H1 (cell line): ENCODE results near the gene MCC. TPM values are rescaled to one million over a fixed set of nuclear protein-coding genes. Genes with fewer than 3 reads are reported as not detected.

Experiments
- CTCF ChIA-PET: fragments of 300-600 bp; sonication (Branson Sonifier 250); formaldehyde crosslinking; loops from one replicate; lab custom pipeline; 2021; ENCODE audit not compliant: partially characterized antibody; lab: Charles Lee
- POLR2A ChIA-PET: fragments of 300-600 bp; sonication (Branson Sonifier 250); formaldehyde crosslinking; loops from one replicate; lab custom pipeline; 2021; ENCODE audit warnings: inconsistent platforms; ENCODE audit not compliant: partially characterized antibody; lab: Charles Lee
- DNase-seq, 2 experiments: peaks; one replicate each; pipeline versions ENCODE4 v3.0.0 to v3.0.0-alpha.2; 2010 to 2022; ENCODE audit warnings: low spot score in 2 of 2, low read depth in 1 of 2, mixed read lengths in 1 of 2
- FAIRE-seq: peaks from 2 replicates; lab custom pipeline; 2011; peaks lifted over from hg19 to GRCh38; lab: Jason Lieb, UNC
- H2AFZ ChIP-seq: 2 replicates; pipeline ENCODE4 v1.8.1; 2012; ENCODE audit warnings: low read length, inconsistent platforms
- H2AK5ac ChIP-seq: 2 replicates; pipeline ENCODE4 v1.6.1; 2013; ENCODE audit warnings: low read depth, low read length
- H2BK120ac ChIP-seq: replicated peaks from 2 replicates; pipeline ENCODE3; 2013; ENCODE audit warnings: low read depth, low read length, inconsistent platforms
- H2BK12ac ChIP-seq: 2 replicates; pipeline ENCODE4 v1.6.1; 2013; ENCODE audit warnings: low read depth, low read length
- H2BK15ac ChIP-seq: 2 replicates; pipeline ENCODE4 v1.6.1; 2013; ENCODE audit warnings: low read length
- H2BK20ac ChIP-seq: 2 replicates; pipeline ENCODE4 v1.6.1; 2013; ENCODE audit warnings: low read length
- H2BK5ac ChIP-seq: 2 replicates; pipeline ENCODE4 v1.6.1; 2013; ENCODE audit warnings: low read depth, low read length
- H3K14ac ChIP-seq: 2 replicates; pipeline ENCODE4 v1.6.1; 2013; ENCODE audit warnings: inconsistent platforms; ENCODE audit not compliant: insufficient read length
- H3K18ac ChIP-seq: 2 replicates; pipeline ENCODE4 v1.6.1; 2013; ENCODE audit warnings: low read length; ENCODE audit errors: extremely low read depth
- H3K23ac ChIP-seq: 2 replicates; pipeline ENCODE4 v1.6.1; 2013; ENCODE audit warnings: inconsistent platforms; ENCODE audit not compliant: insufficient read length
- H3K23me2 ChIP-seq: 2 replicates; pipeline ENCODE4 v1.6.1; 2013; ENCODE audit warnings: low read depth, low read length
- H3K27ac ChIP-seq: 2 replicates; pipeline ENCODE4 v1.6.1; 2011; ENCODE audit warnings: low read depth, low read length, inconsistent platforms
- H3K27me3 ChIP-seq, 4 experiments: replicated peaks in 1 of 4; 1 replicate in 1 of 4; 2 replicates in 3 of 4; pipeline versions ENCODE4 v1.6.1 to v1.8.1; 2011 to 2013; ENCODE audit warnings: low read length in 3 of 4, mild to moderate bottlenecking in 3 of 4, inconsistent platforms in 2 of 4, mixed read lengths in 2 of 4, moderate library complexity in 1 of 4; ENCODE audit not compliant: control insufficient read depth in 3 of 4, insufficient read depth in 3 of 4; ENCODE audit errors: extremely low read depth in 1 of 4
- H3K36me3 ChIP-seq, 4 experiments: 2 replicates each; pipeline versions ENCODE4 v1.6.1 to v1.8.1; 2011 to 2013; ENCODE audit warnings: mild to moderate bottlenecking in 4 of 4, low read length in 3 of 4, moderate library complexity in 2 of 4, control low read depth in 1 of 4, inconsistent platforms in 1 of 4; ENCODE audit not compliant: insufficient read depth in 4 of 4, control insufficient read depth in 2 of 4
- H3K4ac ChIP-seq: replicated peaks from 2 replicates; pipeline ENCODE3; 2013; ENCODE audit warnings: low read length, low read depth, mixed read lengths, inconsistent platforms; ENCODE audit not compliant: insufficient read length
- H3K4me1 ChIP-seq, 4 experiments: replicated peaks in 1 of 4; 1 replicate in 1 of 4; 2 replicates in 3 of 4; pipeline versions ENCODE4 v1.6.1 to v1.8.1; 2011 to 2013; ENCODE audit warnings: low read length in 3 of 4, inconsistent platforms in 2 of 4, mixed read lengths in 1 of 4; ENCODE audit not compliant: insufficient read depth in 4 of 4, control insufficient read depth in 3 of 4
- H3K4me2 ChIP-seq, 2 experiments: 2 replicates each; pipeline versions ENCODE4 v1.6.1 to v1.8.1; 2011 to 2013; ENCODE audit warnings: low read depth in 2 of 2, low read length in 2 of 2, control low read depth in 1 of 2, inconsistent platforms in 1 of 2, mild to moderate bottlenecking in 1 of 2; ENCODE audit not compliant: insufficient read depth in 1 of 2
- H3K4me3 ChIP-seq, 4 experiments: fragments of 200-600, 300-600 bp in 1 of 4; sonication (generic), shearing (Covaris generic), sonication (Bioruptor Twin) in 1 of 4; 2 replicates each; pipeline versions ENCODE4 v1.5.1 to v1.8.1; 2011 to 2016; ENCODE audit warnings: low read length in 4 of 4, low read depth in 3 of 4, control low read depth in 2 of 4, inconsistent platforms in 2 of 4, mild to moderate bottlenecking in 2 of 4, mixed read lengths in 1 of 4, moderate library complexity in 1 of 4; ENCODE audit not compliant: insufficient read depth in 2 of 4; ENCODE audit errors: extremely low read depth in 1 of 4
- H3K56ac ChIP-seq: replicated peaks from 2 replicates; pipeline ENCODE3; 2013; ENCODE audit warnings: low read depth, mild to moderate bottlenecking, mixed read lengths, low read length, inconsistent platforms; ENCODE audit not compliant: insufficient read length
- H3K79me1 ChIP-seq: 2 replicates; pipeline ENCODE4 v1.6.1; 2013; ENCODE audit warnings: low read depth, low read length, control low read depth
- H3K79me2 ChIP-seq, 2 experiments: 2 replicates each; pipeline versions ENCODE4 v1.6.1 to v1.8.1; 2012 to 2013; ENCODE audit warnings: low read length in 2 of 2, mild to moderate bottlenecking in 2 of 2, inconsistent platforms in 1 of 2; ENCODE audit not compliant: insufficient read depth in 2 of 2, control insufficient read depth in 1 of 2
- H3K9ac ChIP-seq, 4 experiments: replicated peaks in 1 of 4; 1 replicate in 1 of 4; 2 replicates in 3 of 4; pipeline versions ENCODE4 v1.6.1 to v1.8.1; 2011 to 2013; ENCODE audit warnings: low read depth in 3 of 4, low read length in 3 of 4, control low read depth in 2 of 4, mild to moderate bottlenecking in 2 of 4, moderate library complexity in 2 of 4, inconsistent platforms in 1 of 4; ENCODE audit errors: extremely low read depth in 1 of 4
- H3K9me3 ChIP-seq, 2 experiments: 2 replicates each; pipeline versions ENCODE4 v1.6.1 to v1.8.1; 2012 to 2013; ENCODE audit warnings: mild to moderate bottlenecking in 2 of 2, moderate library complexity in 2 of 2, control low read depth in 1 of 2, inconsistent platforms in 1 of 2, low read depth in 1 of 2, low read length in 1 of 2, mixed read lengths in 1 of 2; ENCODE audit not compliant: insufficient read depth in 2 of 2
- H4K20me1 ChIP-seq, 2 experiments: replicated peaks in 1 of 2; 2 replicates each; pipeline versions ENCODE3 to v1.8.1; 2011 to 2013; ENCODE audit warnings: inconsistent platforms in 2 of 2, low read length in 2 of 2, mild to moderate bottlenecking in 1 of 2; ENCODE audit not compliant: insufficient read depth in 2 of 2, control insufficient read depth in 1 of 2
- H4K5ac ChIP-seq: 2 replicates; pipeline ENCODE4 v1.6.1; 2013; ENCODE audit warnings: low read length, low read depth, mixed read lengths, inconsistent platforms; ENCODE audit not compliant: insufficient read length
- H4K8ac ChIP-seq: 2 replicates; pipeline ENCODE4 v1.8.0; 2013; ENCODE audit warnings: mild to moderate bottlenecking, moderate library complexity, low read length, inconsistent platforms; ENCODE audit not compliant: insufficient read depth; ENCODE audit errors: extremely low read depth
- H4K91ac ChIP-seq: replicated peaks from 2 replicates; pipeline ENCODE3; 2013; ENCODE audit warnings: low read length, mixed read lengths, inconsistent platforms; ENCODE audit not compliant: insufficient read length
- CBX8 ChIP-seq: fragments of 300-800, 300-1000 bp; sonication (generic); IDR thresholded peaks from 2 replicates; pipeline ENCODE4 v1.7.1; 2016; ENCODE audit warnings: low read depth, low read length, borderline replicate concordance
- EGR1 ChIP-seq: IDR thresholded peaks from 2 replicates; pipeline ENCODE4 v1.6.1; 2011; ENCODE audit warnings: low read depth, low read length, borderline replicate concordance
- EZH2 ChIP-seq: fragments of 200-600 bp; sonication (generic); IDR thresholded peaks from 2 replicates; pipeline ENCODE4 v1.7.1; 2012; ENCODE audit warnings: low read depth, mild to moderate bottlenecking, moderate library complexity, low read length, inconsistent platforms; ENCODE audit not compliant: severe bottlenecking
- GTF2F1 ChIP-seq: IDR thresholded peaks from 2 replicates; pipeline ENCODE4 v1.6.1; 2012; ENCODE audit warnings: low read depth, low read length, improper control_type of control experiment, borderline replicate concordance
- MAFK ChIP-seq: IDR thresholded peaks from 2 replicates; pipeline ENCODE4 v1.6.1; 2012; ENCODE audit warnings: low read depth, mild to moderate bottlenecking, improper control_type of control experiment, low read length
- MAX ChIP-seq: IDR thresholded peaks from 2 replicates; pipeline ENCODE4 v1.6.1; 2012; ENCODE audit warnings: inconsistent platforms
- SIRT6 ChIP-seq: IDR thresholded peaks from one replicate; pipeline ENCODE4 v1.7.1; 2012; ENCODE audit warnings: low read length, inconsistent platforms
- SIX5 ChIP-seq: IDR thresholded peaks from 2 replicates; pipeline ENCODE4 v1.6.1; 2011; ENCODE audit warnings: mild to moderate bottlenecking, low read depth, low read length
- TAF7 ChIP-seq: optimal IDR thresholded peaks from 2 replicates; pipeline ENCODE3; 2011; ENCODE audit warnings: low read depth, mild to moderate bottlenecking, inconsistent platforms, low read length, moderate library complexity, borderline replicate concordance
- TEAD4 ChIP-seq: IDR thresholded peaks from 2 replicates; pipeline ENCODE4 v1.6.1; 2012; ENCODE audit warnings: low read depth, low read length, inconsistent platforms, mixed read lengths
- WGBS, 2 experiments: shearing (Covaris generic) in 1 of 2; methylation state at CpG; one replicate each; pipeline versions ENCODE4 v1.1.6 to v1.1.7; 2013 to 2015; ENCODE audit warnings: low lambda C conversion rate in 2 of 2, mixed read lengths in 2 of 2, inconsistent platforms in 1 of 2, low coverage in 1 of 2, missing lambda C conversion rate in 1 of 2; ENCODE audit not compliant: insufficient replicate concordance in 2 of 2, insufficient coverage in 1 of 2, insufficient read length in 1 of 2; ENCODE audit errors: extremely low coverage in 1 of 2, missing lambda C conversion rate in 1 of 2; 5-methylcytosine and 5-hydroxymethylcytosine counted together
- polyA plus RNA-seq, 7 experiments: library from polyadenylated mRNA; depleted of rRNA in 3 of 7; stranded (reverse) in 5 of 7; unstranded in 2 of 7; fragments of >200 nt in 5 of 7; fragments of 200-250 nt in 2 of 7; gene quantifications; 1 replicate in 5 of 7; 2 replicates in 1 of 7; 4 replicates in 1 of 7; pipeline versions ENCODE4 v1.2.1 to v1.2.3, GENCODE V29; 2011 to 2013; ENCODE audit warnings: missing spikeins in 2 of 7, mixed read lengths in 2 of 7
- total RNA-seq: library from RNA; stranded (reverse); fragmentation: NEBNext Ultra II Directional; extraction: Animal tissue kit (Norgen Biotek cat#: 25700); gene quantifications from 2 replicates; pipeline ENCODE4 v1.2.1, GENCODE V29; 2021

The MCC gene
- total and polyA plus RNA-seq, 2 of the 8 experiments (the other 6 are each of a cell fraction or from before 2014, with no cell fraction given) = 2.6 to 18.3 TPM

DNA sequence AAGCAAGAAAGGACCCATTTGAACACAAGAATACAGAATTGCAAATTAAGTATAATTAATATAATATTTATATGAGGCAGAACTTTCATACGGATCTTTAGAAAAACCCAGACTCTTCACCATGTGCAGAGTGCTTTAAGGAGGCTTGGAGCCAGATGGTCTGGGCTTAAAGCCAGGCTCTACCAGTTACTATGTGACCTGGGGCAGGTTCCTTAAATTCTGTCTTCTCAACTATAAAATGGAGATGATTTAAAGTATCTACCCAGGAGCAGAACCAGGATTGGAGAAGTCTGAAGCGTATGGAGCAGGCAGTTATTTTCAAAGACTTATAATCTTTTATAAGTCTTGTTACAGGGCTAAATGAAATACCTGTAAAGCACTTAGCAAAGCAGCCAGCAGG, 255.6 kb downstream of the MCC start:
- no peak overlapping the region for H2BK20ac ChIP-seq
- no peak overlapping the region for H4K5ac ChIP-seq
- no peak overlapping the region for H3K4ac ChIP-seq
- H3K18ac ChIP-seq = no peak overlapping the region
- H3K79me2 ChIP-seq = peaks cover 0 to 9% of the 10 kb centered on the region in 2 experiments; a peak in 1 of 4 replicates
- no peaks in the 10 kb centered on the region for H3K27me3 ChIP-seq
- no peak overlapping the region for H2BK12ac ChIP-seq
- H2BK15ac ChIP-seq = no peak overlapping the region
- H3K36me3 ChIP-seq = no peaks in the 10 kb centered on the region
- POLR2A ChIA-PET = no interaction called here
- H2BK120ac ChIP-seq = no peak overlapping the region
- H4K8ac ChIP-seq = no peak overlapping the region
- H3K4me2 ChIP-seq = no peak overlapping the region
- no peak overlapping the region for H3K9ac ChIP-seq
- DNase-seq (peak in 1 of 2 experiments; percentile 2), FAIRE-seq (no peak)
- H3K4me3 ChIP-seq = no peak overlapping the region
- H3K56ac ChIP-seq = no peak overlapping the region
- H3K4me1 ChIP-seq = peaks cover 0 to 11% (median 5%) of the 10 kb centered on the region in 4 experiments; a peak in 4 of 7 replicates
- H3K23me2 ChIP-seq = no peaks in the 10 kb centered on the region
- H3K27ac ChIP-seq = no peak overlapping the region
- no peaks in the 10 kb centered on the region for H4K20me1 ChIP-seq
- H2AFZ ChIP-seq = no peak overlapping the region
- TF ChIP-seq TAF7 (no peak), EZH2 (no peak), CBX8 (no peak), TEAD4 (no peak), EGR1 (no peak), GTF2F1 (no peak), MAFK (no peak), SIRT6 (no peak), SIX5 (no peak), MAX (no peak)
- TF ChIP-seq, all 59 proteins: peak for 0
- H2BK5ac ChIP-seq = no peak overlapping the region
- no peak overlapping the region for H2AK5ac ChIP-seq
- no peak overlapping the region for H3K23ac ChIP-seq
- H4K91ac ChIP-seq = no peak overlapping the region
- CTCF ChIA-PET = no interaction called here
- WGBS, 2 experiments = 90% methylated on average over 2 of the region's 2 CpGs; no CpG with 5 or more reads in 1 of the 2 experiments
- H3K79me1 ChIP-seq = no peaks in the 10 kb centered on the region
- H3K9me3 ChIP-seq = no peaks in the 10 kb centered on the region
- no peak overlapping the region for H3K14ac ChIP-seq
